HepG2 (cell line): ENCODE data around the gene C1orf198. TPM values are rescaled to one million over a fixed set of nuclear protein-coding genes. Genes with fewer than 3 reads are reported as not detected.

ENCODE experiments used
- FOXA3 ChIP-seq: IDR thresholded peaks from 2 replicates; pipeline ENCODE4 v1.6.1; 2016; ENCODE audit warnings: missing genetic modification reagents, missing compliant biosample characterization
- HNRNPLL ChIP-seq: fragments of 200-400 bp; formaldehyde crosslinking; IDR thresholded peaks from 2 replicates; pipeline ENCODE4 v1.6.1; 2017; ENCODE audit warnings: mild to moderate bottlenecking, low read depth, low read length; ENCODE audit not compliant: poor library complexity, severe bottlenecking
- KDM1A ChIP-seq: IDR thresholded peaks from 2 replicates; pipeline ENCODE4 v1.6.1; 2016; ENCODE audit warnings: missing compliant biosample characterization
- KDM3A ChIP-seq: IDR thresholded peaks from 2 replicates; pipeline ENCODE4 v1.6.1; 2018; ENCODE audit warnings: low read depth, missing compliant biosample characterization
- KMT2A ChIP-seq: sonication (generic); formaldehyde crosslinking; IDR thresholded peaks from 2 replicates; pipeline ENCODE4 v1.4.0; 2020; ENCODE audit warnings: missing genetic modification reagents
- NAIF1 ChIP-seq: sonication (generic); formaldehyde crosslinking; IDR thresholded peaks from 2 replicates; pipeline ENCODE4 v1.5.0; 2020; ENCODE audit warnings: mild to moderate bottlenecking, missing genetic modification reagents, borderline replicate concordance
- PLSCR1 ChIP-seq: sonication (generic); formaldehyde crosslinking; IDR thresholded peaks from 2 replicates; pipeline ENCODE4 v1.5.0; 2020; ENCODE audit warnings: missing genetic modification reagents, mild to moderate bottlenecking, borderline replicate concordance
- POGZ ChIP-seq: sonication (generic); formaldehyde crosslinking; IDR thresholded peaks from 2 replicates; pipeline ENCODE4 v1.4.0; 2020; ENCODE audit warnings: mild to moderate bottlenecking, missing genetic modification reagents
- RERE ChIP-seq: IDR thresholded peaks from 2 replicates; pipeline ENCODE4 v1.6.1; 2016; ENCODE audit warnings: low read depth, missing genetic modification reagents, missing compliant biosample characterization
- STAG1 ChIP-seq: sonication (generic); formaldehyde crosslinking; IDR thresholded peaks from 2 replicates; pipeline ENCODE4 v1.4.0; 2020; ENCODE audit warnings: missing genetic modification reagents
- ZGPAT ChIP-seq: IDR thresholded peaks from 2 replicates; pipeline ENCODE4 v1.6.1; 2016; ENCODE audit warnings: mild to moderate bottlenecking
- ZNF205 ChIP-seq: IDR thresholded peaks from 2 replicates; pipeline ENCODE4 v1.6.1; 2018; ENCODE audit warnings: missing biosample characterization, missing genetic modification reagents
- ZNF24 ChIP-seq: fragments of 450-650 bp; IDR thresholded peaks from 2 replicates; pipeline ENCODE4 v1.6.1; 2017; ENCODE audit warnings: antibody characterized with exemption, mild to moderate bottlenecking
- ZNF562 ChIP-seq: sonication (generic); formaldehyde crosslinking; IDR thresholded peaks from 2 replicates; pipeline ENCODE4 v1.8.0; 2022; ENCODE audit warnings: missing genetic modification reagents, borderline replicate concordance
- polyA plus RNA-seq, 8 experiments: library from polyadenylated mRNA; depleted of rRNA in 3 of 8; stranded (reverse) in 7 of 8; unstranded in 1 of 8; fragments of >200 nt; fragmentation: Illumina TruSeq in 4 of 8; extraction: Trizol in 4 of 8; gene quantifications; 2 replicates each; pipeline versions ENCODE4 v1.2.1 to v1.2.3, GENCODE V29; 2011 to 2016; ENCODE audit warnings: low read depth in 4 of 8, missing spikeins in 1 of 8, mixed read lengths in 1 of 8; ENCODE audit not compliant: insufficient read depth in 1 of 8
- total RNA-seq, 5 experiments: library from RNA; depleted of rRNA; stranded (reverse); fragments of >200 nt; fragmentation: Illumina TruSeq; extraction: Trizol; gene quantifications; 2 replicates each; pipeline ENCODE4 v1.2.3, GENCODE V29; 2016; ENCODE audit warnings: low read depth in 1 of 5
- TF ChIP-seq, protein P1 (sequence below): sonication (generic); formaldehyde crosslinking; IDR thresholded peaks from 2 replicates; pipeline ENCODE4 v1.5.0; 2020; ENCODE audit warnings: mild to moderate bottlenecking, missing genetic modification reagents
- TF ChIP-seq, protein P2 (sequence below): sonication (generic); formaldehyde crosslinking; IDR thresholded peaks from 2 replicates; pipeline ENCODE4 v1.9.0; 2021; ENCODE audit warnings: missing genetic modification reagents, borderline replicate concordance

Gene C1orf198
- total and polyA plus RNA-seq, 2 of the 13 experiments (the other 11 are each of a cell fraction or from before 2014, with no cell fraction given): 12.7 to 13.4 TPM

DNA sequence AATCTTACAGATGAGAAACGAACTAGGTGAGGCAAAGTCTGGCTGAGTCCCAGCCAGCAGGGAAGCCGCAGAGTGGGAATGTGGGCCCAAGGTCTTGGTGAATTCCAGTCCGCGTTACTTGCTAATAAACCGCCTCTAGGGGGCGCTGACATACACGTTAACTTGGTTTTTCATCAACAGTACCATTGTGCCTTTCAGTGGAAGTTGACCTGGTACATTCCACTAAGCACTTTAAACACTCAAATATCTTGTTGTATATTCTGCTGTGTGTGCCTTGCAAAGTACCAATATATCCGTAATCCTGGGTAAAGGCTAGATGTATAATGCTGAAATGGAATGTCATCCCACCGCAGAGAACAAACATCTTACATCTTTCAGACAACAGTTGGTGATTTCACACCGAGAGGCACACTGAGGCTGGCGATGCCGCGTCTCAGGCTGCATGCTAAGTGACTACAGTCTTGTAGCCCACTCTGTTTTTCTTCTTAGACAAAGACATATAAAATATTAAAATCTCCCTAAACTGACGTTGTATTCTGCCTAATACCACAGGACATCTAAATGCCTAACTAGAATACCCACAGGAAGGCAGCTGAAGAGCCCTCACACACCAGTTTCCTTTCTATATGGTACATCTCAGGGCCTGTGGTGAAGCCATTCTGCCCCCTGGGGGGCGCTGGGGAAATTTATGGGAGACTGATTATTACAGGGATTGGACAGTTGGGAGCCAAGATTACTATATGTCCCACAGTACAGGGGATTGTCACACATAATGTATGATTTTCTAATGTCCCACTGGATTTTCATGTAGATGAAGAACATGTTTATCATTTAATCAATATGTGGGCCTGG, 49.2 kb upstream of the C1orf198 start (continued):
- TF ChIP-seq RERE: no peak
- TF ChIP-seq ZNF205 (CRISPR knock-in tag): no peak
- no peak for TF ChIP-seq ZNF562 (CRISPR knock-in tag)
- no peak for TF ChIP-seq KDM3A (CRISPR knock-in tag)
- no peak for TF ChIP-seq ZGPAT (CRISPR knock-in tag)
- TF ChIP-seq, protein P1, sequence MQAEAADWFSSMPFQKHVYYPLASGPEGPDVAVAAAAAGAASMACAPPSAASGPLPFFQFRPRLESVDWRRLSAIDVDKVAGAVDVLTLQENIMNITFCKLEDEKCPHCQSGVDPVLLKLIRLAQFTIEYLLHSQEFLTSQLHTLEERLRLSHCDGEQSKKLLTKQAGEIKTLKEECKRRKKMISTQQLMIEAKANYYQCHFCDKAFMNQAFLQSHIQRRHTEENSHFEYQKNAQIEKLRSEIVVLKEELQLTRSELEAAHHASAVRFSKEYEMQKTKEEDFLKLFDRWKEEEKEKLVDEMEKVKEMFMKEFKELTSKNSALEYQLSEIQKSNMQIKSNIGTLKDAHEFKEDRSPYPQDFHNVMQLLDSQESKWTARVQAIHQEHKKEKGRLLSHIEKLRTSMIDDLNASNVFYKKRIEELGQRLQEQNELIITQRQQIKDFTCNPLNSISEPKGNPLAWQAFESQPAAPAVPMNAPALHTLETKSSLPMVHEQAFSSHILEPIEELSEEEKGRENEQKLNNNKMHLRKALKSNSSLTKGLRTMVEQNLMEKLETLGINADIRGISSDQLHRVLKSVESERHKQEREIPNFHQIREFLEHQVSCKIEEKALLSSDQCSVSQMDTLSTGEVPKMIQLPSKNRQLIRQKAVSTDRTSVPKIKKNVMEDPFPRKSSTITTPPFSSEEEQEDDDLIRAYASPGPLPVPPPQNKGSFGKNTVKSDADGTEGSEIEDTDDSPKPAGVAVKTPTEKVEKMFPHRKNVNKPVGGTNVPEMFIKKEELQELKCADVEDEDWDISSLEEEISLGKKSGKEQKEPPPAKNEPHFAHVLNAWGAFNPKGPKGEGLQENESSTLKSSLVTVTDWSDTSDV (CRISPR knock-in tag): no peak
- no peak for TF ChIP-seq ZNF24
- no peak for TF ChIP-seq NAIF1 (CRISPR knock-in tag)
- TF ChIP-seq FOXA3 (CRISPR knock-in tag): no peak
- TF ChIP-seq HNRNPLL: no peak
- no peak for TF ChIP-seq POGZ (CRISPR knock-in tag)
- TF ChIP-seq KMT2A (CRISPR knock-in tag): no peak
- no peak for TF ChIP-seq PLSCR1
- TF ChIP-seq STAG1: peak; percentile 75
- no peak for TF ChIP-seq KDM1A (CRISPR knock-in tag)
- TF ChIP-seq, protein P2, sequence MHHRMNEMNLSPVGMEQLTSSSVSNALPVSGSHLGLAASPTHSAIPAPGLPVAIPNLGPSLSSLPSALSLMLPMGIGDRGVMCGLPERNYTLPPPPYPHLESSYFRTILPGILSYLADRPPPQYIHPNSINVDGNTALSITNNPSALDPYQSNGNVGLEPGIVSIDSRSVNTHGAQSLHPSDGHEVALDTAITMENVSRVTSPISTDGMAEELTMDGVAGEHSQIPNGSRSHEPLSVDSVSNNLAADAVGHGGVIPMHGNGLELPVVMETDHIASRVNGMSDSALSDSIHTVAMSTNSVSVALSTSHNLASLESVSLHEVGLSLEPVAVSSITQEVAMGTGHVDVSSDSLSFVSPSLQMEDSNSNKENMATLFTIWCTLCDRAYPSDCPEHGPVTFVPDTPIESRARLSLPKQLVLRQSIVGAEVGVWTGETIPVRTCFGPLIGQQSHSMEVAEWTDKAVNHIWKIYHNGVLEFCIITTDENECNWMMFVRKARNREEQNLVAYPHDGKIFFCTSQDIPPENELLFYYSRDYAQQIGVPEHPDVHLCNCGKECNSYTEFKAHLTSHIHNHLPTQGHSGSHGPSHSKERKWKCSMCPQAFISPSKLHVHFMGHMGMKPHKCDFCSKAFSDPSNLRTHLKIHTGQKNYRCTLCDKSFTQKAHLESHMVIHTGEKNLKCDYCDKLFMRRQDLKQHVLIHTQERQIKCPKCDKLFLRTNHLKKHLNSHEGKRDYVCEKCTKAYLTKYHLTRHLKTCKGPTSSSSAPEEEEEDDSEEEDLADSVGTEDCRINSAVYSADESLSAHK (CRISPR knock-in tag): no peak
